ENCODE measurements around the gene S100A13. TPM values are rescaled to one million over a fixed set of nuclear protein-coding genes. Genes with fewer than 3 reads are reported as not detected.

S100A13 gene
- total RNA-seq, 1 donor from 2014 or later = 126 TPM

GRCh38 chr1:153647346-153647714, 20.0 kb upstream of the S100A13 start:
- Mint-ChIP-seq H3K27me3 (ENCODE audit: unreplicated experiment) (no peaks in the 10 kb centered on the region), H3K4me3 (ENCODE audit: unreplicated experiment) (no peak overlapping the region), H3K9me3 (ENCODE audit: unreplicated experiment) (no peaks in the 10 kb centered on the region), H3K4me1 (ENCODE audit: unreplicated experiment) (peaks cover 6% of the 10 kb centered on the region), H3K36me3 (ENCODE audit: unreplicated experiment) (peaks cover 37% of the 10 kb centered on the region), H3K27ac (ENCODE audit: unreplicated experiment) (peak overlapping the region; percentile 73)
- no peak for DNase-seq (ENCODE audit: extremely low spot score, unreplicated experiment)
- TF ChIP-seq CTCF (IDR thresholded peaks at IDR 0.05) = no peak

GRCh38 chr1:153646672-153647345, 19.5 kb upstream of the S100A13 start:
- H3K36me3 Mint-ChIP-seq (ENCODE audit: unreplicated experiment) = peaks cover 41% of the 10 kb centered on the region
- no peak for TF ChIP-seq CTCF (IDR thresholded peaks at IDR 0.05)
- DNase-seq (ENCODE audit: extremely low spot score, unreplicated experiment) = no peak
- H3K27ac Mint-ChIP-seq (ENCODE audit: unreplicated experiment) = no peak overlapping the region
- H3K4me1 Mint-ChIP-seq (ENCODE audit: unreplicated experiment) = peaks cover 6% of the 10 kb centered on the region
- no peak overlapping the region for H3K4me3 Mint-ChIP-seq (ENCODE audit: unreplicated experiment)
- H3K9me3 Mint-ChIP-seq (ENCODE audit: unreplicated experiment) = no peaks in the 10 kb centered on the region
- no peaks in the 10 kb centered on the region for H3K27me3 Mint-ChIP-seq (ENCODE audit: unreplicated experiment)

- DNase-seq (ENCODE audit: extremely low spot score, unreplicated experiment) = no peak
- Mint-ChIP-seq H3K4me3 (ENCODE audit: unreplicated experiment) (no peak overlapping the region), H3K27ac (ENCODE audit: unreplicated experiment) (no peak overlapping the region), H3K27me3 (ENCODE audit: unreplicated experiment) (no peaks in the 10 kb centered on the region), H3K4me1 (ENCODE audit: unreplicated experiment) (peaks cover 2% of the 10 kb centered on the region), H3K9me3 (ENCODE audit: unreplicated experiment) (no peaks in the 10 kb centered on the region), H3K36me3 (ENCODE audit: unreplicated experiment) (peaks cover 57% of the 10 kb centered on the region)
- TF ChIP-seq CTCF (IDR thresholded peaks at IDR 0.05) = no peak
Observed at GRCh38 chr1:153643816-153644215, 16.5 kb upstream of the S100A13 start.

GRCh38 chr1:153643100-153643499, 15.8 kb upstream of the S100A13 start:
- DNase-seq (ENCODE audit: extremely low spot score, unreplicated experiment) = no peak
- H3K36me3 Mint-ChIP-seq (ENCODE audit: unreplicated experiment) = peaks cover 63% of the 10 kb centered on the region
- H3K9me3 Mint-ChIP-seq (ENCODE audit: unreplicated experiment) = no peaks in the 10 kb centered on the region
- no peak overlapping the region for H3K27ac Mint-ChIP-seq (ENCODE audit: unreplicated experiment)
- H3K4me3 Mint-ChIP-seq (ENCODE audit: unreplicated experiment) = no peak overlapping the region
- no peaks in the 10 kb centered on the region for H3K27me3 Mint-ChIP-seq (ENCODE audit: unreplicated experiment)
- H3K4me1 Mint-ChIP-seq (ENCODE audit: unreplicated experiment) = peaks cover 2% of the 10 kb centered on the region
- no peak for TF ChIP-seq CTCF (IDR thresholded peaks at IDR 0.05)

- H3K4me1 Mint-ChIP-seq (ENCODE audit: unreplicated experiment) = no peaks in the 10 kb centered on the region
- DNase-seq (ENCODE audit: extremely low spot score, unreplicated experiment) = no peak
- no peaks in the 10 kb centered on the region for H3K27me3 Mint-ChIP-seq (ENCODE audit: unreplicated experiment)
- no peak for TF ChIP-seq CTCF (IDR thresholded peaks at IDR 0.05)
- no peaks in the 10 kb centered on the region for H3K9me3 Mint-ChIP-seq (ENCODE audit: unreplicated experiment)
- H3K27ac Mint-ChIP-seq (ENCODE audit: unreplicated experiment) = no peak overlapping the region
- peaks cover 69% of the 10 kb centered on the region for H3K36me3 Mint-ChIP-seq (ENCODE audit: unreplicated experiment)
- no peak overlapping the region for H3K4me3 Mint-ChIP-seq (ENCODE audit: unreplicated experiment)
Observed at GRCh38 chr1:153642161-153642560, 14.9 kb upstream of the S100A13 start.

Measured in osteocyte (in vitro differentiated cells).